HepG2 (cell line): ENCODE results near the gene PRRC2A. TPM values are rescaled to one million over a fixed set of nuclear protein-coding genes. Genes with fewer than 3 reads are reported as not detected.

ENCODE experiments used
- DNMT1 ChIP-seq: sonication (generic); formaldehyde crosslinking; IDR thresholded peaks from 2 replicates; pipeline ENCODE4 v1.5.1; 2020; ENCODE audit warnings: mild to moderate bottlenecking, missing genetic modification reagents
- DNMT3B ChIP-seq: conservative IDR thresholded peaks from 2 replicates; pipeline ENCODE4 v1.6.1; 2016; ENCODE audit warnings: missing biosample characterization, control low read depth
- HOMEZ ChIP-seq: IDR thresholded peaks from 2 replicates; pipeline ENCODE4 v1.6.1; 2016; ENCODE audit warnings: low read depth
- KDM6A ChIP-seq: IDR thresholded peaks from 2 replicates; pipeline ENCODE4 v1.6.1; 2016; ENCODE audit warnings: low read depth
- MIER3 ChIP-seq: IDR thresholded peaks from 2 replicates; pipeline ENCODE4 v1.6.1; 2016; ENCODE audit warnings: missing compliant biosample characterization, borderline replicate concordance
- PATZ1 ChIP-seq: sonication (generic); formaldehyde crosslinking; IDR thresholded peaks from 2 replicates; pipeline ENCODE4 v1.4.0; 2020; ENCODE audit warnings: missing genetic modification reagents
- ZKSCAN1 ChIP-seq: fragments of 150-350 bp; IDR thresholded peaks from 2 replicates; pipeline ENCODE4 v1.6.1; 2014; ENCODE audit warnings: low read length
- ZNF281 ChIP-seq: sonication (generic); formaldehyde crosslinking; IDR thresholded peaks from 2 replicates; pipeline ENCODE4 v1.4.0; 2020; ENCODE audit warnings: missing genetic modification reagents, borderline replicate concordance
- ZNF446 ChIP-seq: sonication (generic); formaldehyde crosslinking; IDR thresholded peaks from 2 replicates; pipeline ENCODE4 v1.5.0; 2020; ENCODE audit warnings: mild to moderate bottlenecking, missing genetic modification reagents
- ZNF484 ChIP-seq: sonication (generic); formaldehyde crosslinking; IDR thresholded peaks from 2 replicates; pipeline ENCODE4 v1.5.1; 2020; ENCODE audit warnings: mild to moderate bottlenecking, low read depth, missing genetic modification reagents, borderline replicate concordance
- ZNF503 ChIP-seq: sonication (generic); formaldehyde crosslinking; IDR thresholded peaks from 2 replicates; pipeline ENCODE4 v1.4.0; 2020; ENCODE audit warnings: missing genetic modification reagents
- ZNF513 ChIP-seq: sonication (generic); formaldehyde crosslinking; conservative IDR thresholded peaks from 2 replicates; pipeline ENCODE4 v1.5.0; 2020; ENCODE audit warnings: missing genetic modification reagents
- ZNF629 ChIP-seq: sonication (generic); formaldehyde crosslinking; conservative IDR thresholded peaks from 2 replicates; pipeline ENCODE4 v1.5.0; 2020; ENCODE audit warnings: missing genetic modification reagents
- ZNF747 ChIP-seq: sonication (generic); formaldehyde crosslinking; IDR thresholded peaks from 2 replicates; pipeline ENCODE4 v1.8.1; 2023; ENCODE audit warnings: missing genetic modification reagents, mild to moderate bottlenecking, borderline replicate concordance
- ZSCAN20 ChIP-seq: sonication (generic); formaldehyde crosslinking; IDR thresholded peaks from 2 replicates; pipeline ENCODE4 v1.4.0; 2020; ENCODE audit warnings: missing genetic modification reagents, mild to moderate bottlenecking, borderline replicate concordance
- polyA plus RNA-seq, 8 experiments: library from polyadenylated mRNA; depleted of rRNA in 3 of 8; stranded (reverse) in 7 of 8; unstranded in 1 of 8; fragments of >200 nt; fragmentation: Illumina TruSeq in 4 of 8; extraction: Trizol in 4 of 8; gene quantifications; 2 replicates each; pipeline versions ENCODE4 v1.2.1 to v1.2.3, GENCODE V29; 2011 to 2016; ENCODE audit warnings: low read depth in 4 of 8, missing spikeins in 1 of 8, mixed read lengths in 1 of 8; ENCODE audit not compliant: insufficient read depth in 1 of 8
- total RNA-seq, 5 experiments: library from RNA; depleted of rRNA; stranded (reverse); fragments of >200 nt; fragmentation: Illumina TruSeq; extraction: Trizol; gene quantifications; 2 replicates each; pipeline ENCODE4 v1.2.3, GENCODE V29; 2016; ENCODE audit warnings: low read depth in 1 of 5

The PRRC2A gene
- total and polyA plus RNA-seq, 2 of the 13 experiments (the other 11 are each of a cell fraction or from before 2014, with no cell fraction given), result 38.9 to 47.4 TPM

GRCh38 chr6:31580807-31581433 lies 39.6 kb upstream of the PRRC2A start (continued):
- TF ChIP-seq ZNF503 (CRISPR knock-in tag) (no peak), ZNF281 (CRISPR knock-in tag) (peak; percentile 15; the same call in 1 of the 2 replicates), ZNF629 (CRISPR knock-in tag) (no peak), MIER3 (CRISPR knock-in tag) (peak; percentile 65; the same call in 1 of the 2 replicates), HOMEZ (CRISPR knock-in tag) (peak; percentile 54; the same call in 1 of the 2 replicates), DNMT1 (CRISPR knock-in tag) (0 out of 2 replicates have a peak, but pooled peaks have one; percentile 55), ZNF747 (CRISPR knock-in tag) (0 out of 2 replicates have a peak, but pooled peaks have one; percentile 24), ZNF513 (CRISPR knock-in tag) (0 out of 2 replicates have a peak, but pooled peaks have one; percentile 21), ZNF446 (CRISPR knock-in tag) (no peak), ZNF484 (CRISPR knock-in tag) (no peak), KDM6A (CRISPR knock-in tag) (no peak), DNMT3B (CRISPR knock-in tag) (no peak), ZSCAN20 (CRISPR knock-in tag) (peak; percentile 29; the same call in 1 of the 2 replicates), ZKSCAN1 (no peak), PATZ1 (CRISPR knock-in tag) (peak; percentile 78)
